Stimulated activated CD8-positive, alpha-beta memory T cell treated with anti-CD3 and anti-CD28 coated beads, Interleukin-7, amount 100 ng/mL, for 1 hour (primary cell): ENCODE data around the gene DUSP11.
"Not testable (repeated sequence)": the region's sequence is repeated elsewhere in the genome, so short reads cannot be mapped to it uniquely, and the experiment has no call there.

Experiments used
- DNase-seq, 2 donors: peaks; one replicate each; pipeline ENCODE4 v3.0.0-alpha.2; 2020; ENCODE audit warnings: low read depth in 2 of 2

DUSP11 gene

DNA sequence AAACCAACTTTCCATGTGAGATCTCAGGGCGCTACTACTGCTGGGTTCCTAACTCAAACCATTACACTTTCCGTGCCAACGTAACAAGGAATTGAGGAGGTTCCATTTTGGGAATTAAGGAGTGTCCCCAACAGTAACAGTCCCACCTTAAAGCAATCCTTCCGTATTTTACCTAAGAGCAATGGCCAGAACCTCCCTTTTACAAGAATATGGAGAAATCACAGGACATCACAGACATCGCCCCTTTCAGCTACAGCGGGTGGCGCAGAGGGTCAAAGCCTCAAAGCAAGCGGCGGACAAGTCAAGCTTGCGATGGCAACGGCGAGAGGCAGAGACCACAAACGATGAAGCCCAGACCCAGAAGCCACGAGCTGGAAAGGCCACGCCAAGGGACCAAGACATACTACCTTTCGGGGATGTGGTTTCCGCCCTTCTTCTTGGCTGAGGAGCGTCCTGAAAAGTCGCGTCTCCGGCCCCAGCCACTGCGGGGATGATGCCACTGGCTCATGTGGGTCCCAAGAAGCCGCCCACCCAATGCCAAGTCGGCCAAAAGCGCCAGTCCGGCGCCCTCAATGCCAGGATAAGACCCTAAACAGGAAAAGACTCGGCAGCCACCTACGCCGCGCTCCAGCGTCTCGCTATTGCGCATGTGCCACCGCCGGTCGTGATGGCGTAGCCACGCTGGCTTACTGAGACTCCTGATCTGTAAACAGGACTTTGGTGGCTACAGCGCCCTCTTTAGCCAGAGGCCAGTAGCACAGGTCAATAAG is at the start of gene DUSP11:
Gene DUSP11 (minus strand): TSS at position 637 of the 770 bp plus-strand sequence. CDS start 129 bp downstream, at position 508.
- peak; percentile 88 to 95 for DNase-seq

DNA sequence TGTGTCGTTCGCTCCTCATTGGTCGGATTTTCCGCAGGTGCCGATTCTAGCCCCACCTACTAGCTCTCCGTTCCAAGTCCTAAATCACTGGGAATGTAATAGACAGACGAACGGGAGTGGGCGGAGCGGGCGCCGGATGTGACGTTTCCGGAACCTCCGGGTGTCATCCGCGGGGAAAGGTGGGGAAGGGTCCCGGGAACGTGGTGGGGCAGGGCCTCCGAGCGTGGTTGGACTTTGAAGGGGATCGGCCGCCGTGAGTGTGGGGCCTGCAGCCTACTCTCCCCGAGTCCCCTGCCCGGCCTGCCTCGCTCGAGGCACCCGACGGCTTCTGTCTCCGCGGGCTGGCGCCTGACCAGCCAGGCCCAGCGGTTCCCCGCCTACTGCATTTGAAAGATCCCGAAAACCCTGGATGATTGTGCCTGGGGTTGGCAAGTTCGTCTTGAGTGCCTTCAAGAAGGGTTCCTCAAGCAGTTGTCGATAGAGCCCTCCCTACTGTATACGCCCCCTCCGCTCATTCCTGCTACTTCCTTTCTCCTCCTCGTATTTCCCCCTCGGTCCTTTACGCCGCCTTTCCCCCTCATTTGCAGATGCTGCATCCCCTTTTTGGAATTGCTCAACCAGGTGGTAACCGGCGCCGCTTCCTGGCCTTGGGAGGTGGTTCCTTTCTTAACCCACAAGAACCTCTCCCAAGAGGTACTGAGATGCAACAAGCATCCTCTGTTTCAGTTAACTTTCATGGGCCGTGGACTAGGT is 49.1 kb upstream of the DUSP11 start, which contains the start of gene STAMBP:
Gene STAMBP (plus strand): TSS at position 144 of the 753 bp plus-strand sequence. CDS start 1,896 bp downstream, outside the sequence.
- DNase-seq: peak; percentile 72 to 82

DNA sequence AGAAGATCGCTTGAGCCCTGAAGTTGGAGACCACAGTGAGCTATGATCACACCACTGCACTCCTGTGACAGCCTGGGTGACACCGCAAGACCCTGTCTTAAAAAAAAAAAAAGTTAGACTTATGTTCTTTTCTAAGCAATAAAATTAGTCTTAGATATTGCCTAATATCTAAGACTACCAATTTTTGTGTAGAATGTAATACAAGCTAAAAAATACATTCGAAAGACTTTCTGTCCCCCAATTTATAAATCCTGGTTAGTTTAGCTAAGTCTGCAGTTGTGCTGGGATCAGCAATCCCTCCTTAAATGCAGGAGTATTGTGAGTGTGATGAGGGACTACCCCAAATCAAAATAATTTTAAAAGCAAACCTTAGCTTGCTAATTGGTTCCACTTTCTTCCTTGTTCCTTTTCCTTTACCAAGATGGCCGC is 48.5 kb upstream of the DUSP11 start:
- no peak for DNase-seq

DNA sequence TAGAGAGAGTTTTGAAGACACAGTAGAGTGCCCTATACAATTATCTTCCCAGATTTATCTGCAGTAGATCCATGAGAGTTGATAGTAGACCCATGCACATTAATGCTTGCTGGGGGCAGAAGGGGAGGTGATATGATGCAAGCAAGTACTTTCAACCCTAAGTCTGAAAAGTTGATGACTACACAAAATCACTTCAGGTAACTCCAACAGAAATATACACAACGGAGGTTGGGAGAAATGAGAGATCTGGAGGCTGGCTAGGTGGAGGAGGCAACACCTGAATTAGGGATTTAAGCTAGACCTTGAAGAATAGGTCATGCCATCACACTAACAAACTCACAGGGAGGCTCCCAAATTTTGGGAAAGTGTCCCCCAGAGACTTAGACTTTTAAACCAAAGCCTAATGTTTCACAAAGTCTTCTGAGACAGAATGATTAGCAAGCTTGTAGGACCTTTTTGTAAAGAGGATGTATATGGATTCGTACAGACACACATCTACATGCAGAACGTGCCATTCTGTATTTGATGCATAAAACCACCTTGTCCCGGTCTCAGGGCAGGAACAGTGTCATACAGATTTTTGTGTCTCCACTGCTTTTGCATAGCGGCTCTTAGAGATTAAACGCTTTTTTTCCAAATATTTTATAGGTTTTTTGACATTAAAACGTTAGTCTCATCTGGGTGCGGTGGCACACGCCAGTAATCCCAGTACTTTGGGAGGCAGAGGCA is 47.9 kb upstream of the DUSP11 start:
- DNase-seq: no peak

DNA sequence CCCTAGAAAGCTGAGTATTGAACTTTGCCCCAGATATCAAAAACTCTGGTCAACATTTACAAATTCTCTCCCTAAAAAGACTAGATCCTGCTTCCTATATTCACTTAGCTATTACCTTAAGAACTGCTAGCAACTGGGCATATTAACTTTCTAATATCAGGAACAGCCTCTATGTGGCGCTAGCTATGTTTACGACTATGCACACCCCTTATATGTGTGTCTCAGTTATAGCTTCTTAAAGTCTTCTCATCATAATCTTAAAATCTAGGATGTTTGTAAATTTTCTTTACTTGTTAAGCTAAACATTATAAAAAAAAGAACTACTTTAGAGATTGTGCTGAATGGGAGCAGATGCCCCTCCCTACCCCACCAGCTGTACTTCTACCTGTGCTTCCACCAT is 47.1 kb upstream of the DUSP11 start:
- no peak for DNase-seq

DNA sequence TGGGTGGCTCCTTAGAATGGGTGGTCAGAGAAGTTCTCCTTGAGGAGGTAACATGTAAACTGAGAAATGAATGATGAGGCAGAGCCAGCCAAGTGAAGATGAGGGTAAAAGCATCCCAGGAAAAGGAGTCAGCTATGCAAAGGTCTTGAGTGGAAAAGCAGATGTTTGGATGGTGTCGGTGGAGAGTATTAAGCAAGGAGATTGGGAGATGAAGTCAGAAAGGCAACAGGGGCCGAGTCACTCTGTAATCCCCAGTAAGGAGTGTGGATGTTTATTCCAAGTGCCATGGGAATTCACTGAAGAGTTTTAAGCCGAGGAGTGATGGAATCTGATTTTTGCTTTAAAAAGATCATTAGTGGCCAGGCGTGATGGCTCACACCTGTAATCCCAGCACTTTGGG is 45.5 kb upstream of the DUSP11 start:
- DNase-seq: no peak

DNA sequence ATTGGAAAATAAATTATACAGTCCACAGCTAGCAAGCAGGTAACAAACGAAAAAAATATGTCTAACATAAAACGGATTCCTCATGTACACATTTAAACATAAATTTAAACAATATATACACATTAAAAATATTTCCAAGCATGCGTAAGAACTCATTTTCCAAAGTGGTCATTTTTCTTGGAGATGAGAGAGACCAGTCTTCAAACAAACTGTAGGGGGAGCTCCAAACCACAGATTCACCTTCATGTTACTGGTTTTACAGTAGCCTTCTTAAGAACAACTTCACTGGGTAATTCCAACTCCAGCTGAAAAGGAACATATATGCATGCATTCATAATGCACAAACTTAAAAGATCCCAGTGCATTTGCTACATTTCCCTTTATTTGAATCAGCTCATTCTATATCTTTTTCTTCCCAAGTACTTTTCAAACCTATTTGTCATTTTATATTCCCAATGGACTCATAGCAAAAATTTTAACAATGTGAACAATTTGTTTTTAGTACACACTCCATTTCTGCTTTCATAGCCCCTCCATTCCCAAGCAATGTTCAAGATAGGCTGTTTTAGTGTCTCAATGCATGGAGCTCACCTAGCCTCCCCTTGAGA is 44.1 kb upstream of the DUSP11 start:
- DNase-seq: no peak

DNA sequence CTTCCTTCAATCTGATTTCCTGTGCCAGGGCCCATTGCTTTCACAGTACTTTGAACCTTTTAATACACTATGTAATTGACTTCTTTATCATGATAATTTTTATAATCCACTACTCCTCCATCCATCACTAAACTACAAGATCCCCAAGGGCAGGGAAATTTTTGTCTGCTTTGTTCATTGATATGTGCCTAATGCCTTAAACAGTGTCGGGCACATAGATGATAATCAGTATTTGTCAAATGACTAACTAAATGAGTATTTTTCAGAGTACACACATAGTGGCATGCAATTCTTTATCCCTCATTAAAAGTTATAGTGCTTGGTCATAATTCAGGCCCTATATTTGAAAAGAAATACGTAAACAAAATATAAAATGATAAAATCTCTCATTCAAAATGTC is 43.5 kb upstream of the DUSP11 start:
- DNase-seq: no peak

DNA sequence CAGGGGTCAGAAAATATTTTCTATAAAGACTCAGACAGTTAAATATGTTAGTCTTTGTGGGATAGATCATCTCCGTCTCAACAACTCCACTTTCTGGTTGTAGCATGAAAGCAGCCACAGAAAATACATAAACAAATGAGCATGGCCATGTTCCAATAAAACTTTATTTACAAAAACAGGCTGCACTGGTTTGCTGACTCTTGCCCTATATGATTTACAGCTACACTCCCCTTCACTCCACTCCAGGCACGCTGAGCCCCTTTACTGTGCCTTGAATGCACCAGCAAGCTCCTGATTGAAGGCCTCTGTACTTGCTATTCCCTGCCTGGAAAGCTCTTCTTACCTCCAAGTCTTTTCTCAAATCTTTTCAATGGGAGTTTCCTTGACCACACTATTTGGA is 43.1 kb upstream of the DUSP11 start:
- DNase-seq: no peak

DNA sequence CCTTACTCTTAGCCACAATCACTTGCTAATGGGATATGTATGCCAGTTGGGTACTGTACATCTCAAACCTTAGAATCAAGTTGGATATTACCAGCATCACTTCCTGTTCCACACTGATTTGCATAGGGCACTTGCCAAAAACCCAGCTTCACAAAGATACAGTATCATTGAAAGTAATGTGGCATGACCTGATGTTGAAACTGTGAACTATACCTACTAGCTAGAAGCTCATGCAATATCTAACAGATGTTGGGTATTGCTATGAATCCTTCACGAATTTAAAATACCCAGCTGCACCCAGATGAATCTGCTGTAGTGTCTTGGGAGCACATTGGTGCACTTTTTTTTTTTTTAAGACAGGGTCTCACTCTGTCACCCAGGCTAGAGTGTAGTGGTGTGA is 42.4 kb upstream of the DUSP11 start:
- no peak for DNase-seq

DNA sequence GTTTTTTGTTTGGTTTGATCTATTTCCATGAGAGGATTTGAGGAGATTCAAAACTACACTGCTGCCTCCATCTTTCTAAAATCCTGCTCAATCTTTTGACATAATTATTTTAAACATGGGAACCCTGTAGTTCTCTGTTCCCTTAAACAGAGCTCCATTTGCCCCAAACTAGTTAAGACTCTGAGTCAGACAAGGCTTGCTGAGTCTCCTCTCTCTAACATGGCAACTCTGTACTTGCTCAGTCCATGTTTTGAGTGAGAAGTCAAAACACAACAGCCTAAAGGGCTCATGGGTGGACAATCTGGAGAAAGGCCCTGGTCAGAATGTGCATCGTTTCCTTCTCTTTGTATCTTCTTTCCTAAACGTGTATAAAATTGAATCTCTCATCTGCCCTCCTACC is 41.8 kb upstream of the DUSP11 start:
- DNase-seq: no peak

DNA sequence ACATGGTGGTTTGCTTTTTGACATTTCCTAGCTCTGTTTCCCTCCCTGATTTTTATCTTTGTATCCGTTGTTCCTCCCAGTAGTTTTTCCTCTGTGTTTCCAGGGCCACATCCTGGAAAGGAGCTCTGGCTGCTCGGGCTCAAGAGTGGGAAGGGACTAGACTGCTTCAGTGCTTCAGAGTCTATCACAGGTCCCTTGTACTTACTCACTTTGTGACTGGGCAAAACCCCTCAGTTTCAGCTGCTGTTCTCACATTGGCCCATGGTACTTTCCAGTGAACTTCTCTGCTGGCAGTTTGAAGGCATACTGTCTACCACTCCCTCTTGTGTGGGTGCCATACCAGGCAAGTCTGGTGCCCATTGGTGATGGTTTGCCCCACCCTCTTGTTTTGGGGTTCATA is 41.3 kb upstream of the DUSP11 start:
- DNase-seq: no peak

DNA sequence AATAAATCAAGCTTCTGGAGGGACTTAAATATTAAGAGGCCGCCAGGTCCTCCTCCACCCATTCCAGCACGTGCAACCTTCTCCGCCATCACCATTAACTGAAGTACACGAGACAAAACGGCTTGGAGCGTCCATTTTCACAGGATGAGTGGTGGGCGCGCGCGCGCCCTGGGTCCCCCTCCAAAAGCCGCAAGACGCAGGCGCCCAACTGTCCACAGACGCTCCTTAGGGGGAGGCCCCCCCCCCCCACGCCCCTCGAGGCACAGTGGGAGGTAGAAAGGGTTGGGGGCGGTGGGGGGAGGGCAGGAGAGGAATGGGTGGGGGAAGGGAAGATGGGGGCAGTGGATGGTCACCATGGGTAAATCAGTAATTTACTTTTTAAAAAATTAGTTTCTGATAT is 38.4 kb upstream of the DUSP11 start:
- no peak for DNase-seq

DNA sequence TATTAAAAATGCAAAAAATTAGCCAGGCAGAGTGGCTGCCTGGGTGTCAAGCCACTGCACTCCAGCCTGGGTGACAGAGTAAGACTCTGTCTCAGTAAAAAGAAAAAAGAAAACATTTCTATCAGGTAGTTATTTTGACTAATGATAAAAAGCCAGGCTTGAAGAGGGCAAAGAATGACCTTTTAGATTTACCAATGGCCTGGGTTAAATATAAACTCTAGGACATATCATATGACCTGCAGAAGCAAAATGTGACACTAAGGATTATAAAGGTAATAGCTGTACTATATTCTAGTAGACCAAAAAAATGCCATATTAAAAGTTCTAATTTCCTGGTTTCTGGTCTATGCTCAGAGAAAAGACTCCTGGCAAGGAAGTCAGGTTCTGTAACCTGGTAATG is 32.7 kb upstream of the DUSP11 start:
- no peak for DNase-seq

DNA sequence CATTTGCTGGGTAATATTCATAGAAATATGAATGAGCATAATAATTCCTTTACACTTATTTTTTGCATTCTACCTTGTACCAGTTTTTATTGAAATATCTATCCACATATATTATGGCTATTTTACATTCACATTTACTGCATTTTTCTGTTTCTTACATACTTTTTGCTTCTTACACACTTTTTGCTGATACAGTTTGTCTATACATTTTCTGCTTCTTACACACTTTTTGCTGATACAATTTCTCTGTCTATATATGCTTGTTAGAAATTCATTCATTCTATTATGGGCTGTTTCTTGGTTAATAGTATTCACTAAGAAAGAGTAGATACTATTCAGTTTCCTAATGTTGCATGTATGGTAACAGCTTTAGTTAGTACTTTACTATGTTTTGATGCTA is 32.0 kb upstream of the DUSP11 start:
- DNase-seq: no peak

DNA sequence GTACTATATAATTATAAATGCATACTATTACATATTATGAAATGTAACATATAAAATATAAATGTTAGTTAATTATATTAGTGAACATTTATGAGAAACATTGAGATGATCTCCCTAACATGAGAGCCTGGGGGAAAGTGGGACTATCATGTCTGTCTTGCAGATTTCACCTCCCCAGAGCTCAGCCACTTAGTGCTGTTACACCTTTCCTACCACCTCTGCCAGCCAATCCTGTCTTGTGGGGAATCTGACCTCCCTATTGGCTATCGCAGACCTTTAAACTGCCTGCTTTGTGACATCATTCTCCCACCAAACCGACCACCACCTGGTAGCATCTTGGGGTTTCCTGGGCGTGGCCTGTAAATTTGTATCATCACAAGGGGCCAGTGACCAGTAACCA is 4.0 kb upstream of the DUSP11 start, which contains the start of gene C2orf78:
Gene C2orf78 (plus strand): TSS at position 301 of the 400 bp plus-strand sequence. CDS start 127 bp downstream, outside the sequence.
- DNase-seq: not testable (repeated sequence)

DNA sequence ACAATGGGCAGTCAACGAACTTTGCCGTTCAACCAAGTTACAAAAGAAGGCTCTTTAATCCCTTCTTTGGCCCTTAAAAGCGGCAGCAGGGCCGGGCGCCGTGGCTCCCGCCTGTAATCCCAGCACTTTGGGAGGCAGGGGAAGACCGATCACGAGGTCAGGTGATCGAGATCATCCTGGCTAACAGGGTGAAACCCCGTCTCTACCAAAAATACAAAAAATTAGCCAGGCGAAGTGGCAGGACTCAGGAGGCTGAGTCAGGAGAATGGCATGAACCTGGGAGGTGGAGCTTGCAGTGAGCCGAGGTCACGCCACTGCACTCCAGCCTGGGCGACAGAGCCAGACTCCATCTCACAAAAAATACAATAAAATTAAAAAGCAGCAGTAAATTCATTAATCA is 3.5 kb upstream of the DUSP11 start:
- not testable (repeated sequence) for DNase-seq

DNA sequence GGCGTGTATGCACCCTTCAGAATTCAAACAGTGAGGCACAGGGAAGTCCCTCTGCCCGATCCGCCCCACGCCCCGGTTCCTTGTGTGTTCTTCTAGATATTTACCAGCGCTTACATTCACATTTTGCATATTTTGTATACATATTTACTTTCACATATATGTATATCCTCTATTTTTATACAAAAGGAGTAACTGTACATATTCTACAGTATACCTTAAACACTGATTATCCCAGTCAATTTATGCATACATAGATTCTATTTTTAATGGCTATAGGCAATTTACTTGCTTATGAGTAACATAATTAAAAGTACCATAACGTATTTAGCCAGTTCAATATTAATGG is 307 bp upstream of the DUSP11 start:
- no peak for DNase-seq

DNA sequence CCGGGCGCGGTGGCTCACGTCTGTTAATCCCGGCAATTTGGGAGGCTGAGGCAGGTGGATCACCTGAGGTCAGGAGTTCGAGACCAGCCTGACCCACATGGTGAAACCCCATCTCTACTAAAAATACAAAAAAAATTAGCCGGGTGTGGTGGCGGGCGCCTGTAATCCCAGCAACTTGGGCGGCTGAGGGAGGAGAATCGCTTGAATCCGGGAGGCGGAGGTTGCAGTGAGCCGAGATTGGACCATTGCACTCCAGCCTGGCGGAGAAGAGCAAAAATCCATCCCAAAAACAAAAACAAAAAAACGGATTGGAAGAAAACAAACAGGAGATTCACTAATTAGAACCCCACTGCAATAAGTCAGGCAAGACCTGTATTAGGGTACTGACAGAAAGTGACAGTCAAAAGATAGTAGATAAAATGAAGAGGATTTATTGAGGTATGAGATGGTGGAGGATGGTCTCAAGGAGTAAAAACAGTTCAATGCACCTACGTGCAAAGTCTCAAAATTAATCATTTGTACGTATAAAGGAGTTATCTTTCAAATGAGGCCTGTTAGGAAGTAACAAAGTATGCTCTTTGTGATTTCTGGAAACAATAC is 936 bp downstream of the DUSP11 start:
- not testable (repeated sequence) for DNase-seq

DNA sequence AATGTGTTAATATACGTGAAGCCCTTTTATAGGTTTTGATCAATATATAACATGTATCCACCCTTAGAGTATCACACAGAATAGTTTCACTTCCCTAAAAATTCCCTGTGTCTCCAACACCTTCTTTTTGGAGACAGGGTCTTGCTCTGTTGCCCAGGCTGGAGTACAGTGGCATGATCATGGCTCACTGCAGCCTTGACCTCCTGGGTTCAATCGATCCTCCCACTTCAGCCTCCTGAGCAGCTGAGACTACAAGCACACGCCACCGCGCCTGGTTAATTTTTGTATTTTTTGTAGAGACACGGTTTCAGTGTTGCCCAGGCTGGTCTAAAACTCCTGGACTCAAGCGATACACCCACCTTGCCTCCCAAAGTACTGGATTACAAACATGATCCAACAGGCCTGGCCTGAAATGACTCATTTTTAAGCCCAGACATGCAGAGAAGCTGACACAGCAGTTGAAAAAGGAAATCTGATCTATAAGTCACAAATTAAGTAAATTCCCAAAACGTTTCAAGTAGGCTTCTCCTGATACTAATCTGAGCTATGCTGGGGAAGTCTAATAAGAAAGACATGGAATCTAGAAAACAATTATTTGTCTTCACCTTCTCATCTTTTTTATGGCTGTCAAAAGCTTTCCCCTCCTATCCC is 2.9 kb downstream of the DUSP11 start:
- no peak for DNase-seq

DNA sequence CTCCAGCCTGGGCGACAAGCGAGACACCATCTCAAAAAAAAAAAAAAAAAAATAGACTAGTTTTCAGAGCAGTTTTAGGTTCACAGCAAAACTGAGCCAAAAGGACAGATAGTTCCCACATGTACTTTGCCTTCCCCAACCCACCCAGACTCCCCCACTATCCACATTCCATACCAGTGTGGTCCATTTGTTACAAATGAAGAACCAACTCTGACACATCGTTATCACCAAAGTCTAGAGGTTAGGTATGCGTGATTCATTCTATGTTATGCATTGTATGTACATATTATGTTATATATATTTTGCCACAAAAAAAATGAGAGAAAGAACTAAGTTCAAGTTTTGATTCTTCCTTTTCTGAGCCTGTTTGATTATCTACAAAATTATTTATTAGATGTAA is 3.5 kb downstream of the DUSP11 start:
- no peak for DNase-seq
